GM21737 (cell line): ENCODE data around the gene SIX2.

Source experiments
- ATAC-seq: cut with Tn5 transposase; IDR thresholded peaks from one replicate; pipeline ENCODE4 v1.9.1; 2021; ENCODE audit warnings: mild to moderate bottlenecking, moderate library complexity; ENCODE audit not compliant: unreplicated experiment

SIX2 gene

DNA sequence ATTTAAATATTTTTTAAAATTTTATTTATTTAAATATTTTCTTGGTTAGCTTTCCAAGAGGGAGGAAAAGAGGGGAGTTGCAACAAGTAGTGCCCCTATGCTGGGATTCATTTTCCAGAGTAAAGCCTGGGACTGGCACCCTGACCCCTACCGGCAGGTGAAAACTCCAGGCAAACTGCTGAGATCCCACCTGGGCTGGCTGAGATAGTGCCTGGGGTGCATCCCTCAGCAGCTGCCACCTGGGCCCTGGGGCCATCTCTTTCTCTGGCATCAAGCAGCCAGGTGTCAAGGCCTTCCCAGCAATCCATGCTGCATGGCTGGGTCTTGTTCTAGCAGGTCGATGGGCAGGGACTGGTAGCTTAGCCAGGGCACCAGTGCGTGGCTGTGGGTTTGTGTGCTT lies 6.6 kb downstream of the SIX2 start:
- ATAC-seq: no peak

DNA sequence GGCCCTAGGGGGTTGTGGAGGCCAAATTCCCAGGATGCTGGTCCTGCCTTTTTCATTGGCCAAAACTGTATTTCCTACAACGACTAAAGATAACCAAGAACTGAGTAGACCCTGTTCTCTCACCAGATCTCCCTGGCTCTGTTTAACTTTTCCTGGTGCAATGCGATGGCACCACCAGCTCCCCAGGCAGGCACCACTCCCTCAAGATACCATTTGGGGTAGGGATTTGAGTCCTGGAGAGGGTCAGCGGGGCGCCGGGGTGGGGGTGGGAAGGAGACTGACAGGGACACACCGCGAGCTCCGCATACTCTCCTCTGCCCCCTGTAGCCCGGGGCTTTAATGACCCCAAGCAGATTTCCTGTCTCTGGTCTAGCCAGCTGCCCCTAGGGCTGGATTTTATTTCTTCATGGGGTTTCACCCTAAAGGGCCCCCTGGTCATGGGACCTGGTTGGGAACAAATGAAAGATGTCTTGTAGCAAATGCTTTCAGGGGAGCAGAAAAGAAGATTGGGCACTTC lies 7.3 kb downstream of the SIX2 start:
- ATAC-seq: no peak

DNA sequence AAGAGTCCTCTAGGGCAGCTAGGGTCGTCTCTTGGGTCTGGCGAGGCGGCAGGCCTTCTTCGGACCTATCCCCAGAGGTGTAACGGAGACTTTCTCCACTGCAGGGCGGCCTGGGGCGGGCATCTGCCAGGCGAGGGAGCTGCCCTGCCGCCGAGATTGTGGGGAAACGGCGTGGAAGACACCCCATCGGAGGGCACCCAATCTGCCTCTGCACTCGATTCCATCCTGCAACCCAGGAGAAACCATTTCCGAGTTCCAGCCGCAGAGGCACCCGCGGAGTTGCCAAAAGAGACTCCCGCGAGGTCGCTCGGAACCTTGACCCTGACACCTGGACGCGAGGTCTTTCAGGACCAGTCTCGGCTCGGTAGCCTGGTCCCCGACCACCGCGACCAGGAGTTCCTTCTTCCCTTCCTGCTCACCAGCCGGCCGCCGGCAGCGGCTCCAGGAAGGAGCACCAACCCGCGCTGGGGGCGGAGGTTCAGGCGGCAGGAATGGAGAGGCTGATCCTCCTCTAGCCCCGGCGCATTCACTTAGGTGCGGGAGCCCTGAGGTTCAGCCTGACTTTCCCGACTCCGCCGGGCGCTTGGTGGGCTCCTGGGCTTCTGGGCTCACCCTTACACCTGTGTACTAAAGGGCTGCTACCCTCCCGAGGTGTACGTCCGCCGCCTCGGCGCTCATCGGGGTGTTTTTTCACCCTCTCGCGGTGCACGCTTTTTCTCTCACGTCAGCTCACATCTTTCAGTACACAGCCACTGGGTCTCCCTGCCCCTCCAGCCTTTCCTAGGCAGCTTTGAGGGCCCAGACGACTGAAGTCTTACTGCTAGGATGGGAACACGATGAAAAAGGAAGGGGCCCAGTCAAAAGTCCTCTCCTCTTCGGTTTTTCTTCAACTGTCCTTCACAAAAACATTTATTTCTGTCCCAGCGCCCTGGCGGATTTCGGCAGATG lies 8.1 kb downstream of the SIX2 start:
- no peak for ATAC-seq

DNA sequence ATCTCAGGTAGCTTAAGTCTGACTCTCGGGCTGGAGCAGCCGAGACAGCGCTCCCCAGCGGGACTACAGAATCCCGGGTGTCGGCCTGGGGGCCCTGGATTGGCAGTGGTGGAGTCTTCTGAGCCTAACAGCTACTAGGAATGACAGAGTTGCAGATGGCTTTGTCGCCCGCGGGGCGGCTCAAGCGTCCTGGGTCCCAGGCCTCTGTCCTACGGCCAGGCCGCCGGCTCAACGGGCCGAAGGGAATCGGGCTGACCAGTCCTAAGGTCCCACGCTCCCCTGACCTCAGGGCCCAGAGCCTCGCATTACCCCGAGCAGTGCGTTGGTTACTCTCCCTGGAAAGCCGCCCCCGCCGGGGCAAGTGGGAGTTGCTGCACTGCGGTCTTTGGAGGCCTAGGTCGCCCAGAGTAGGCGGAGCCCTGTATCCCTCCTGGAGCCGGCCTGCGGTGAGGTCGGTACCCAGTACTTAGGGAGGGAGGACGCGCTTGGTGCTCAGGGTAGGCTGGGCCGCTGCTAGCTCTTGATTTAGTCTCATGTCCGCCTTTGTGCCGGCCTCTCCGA lies 8.8 kb downstream of the SIX2 start:
- no peak for ATAC-seq

DNA sequence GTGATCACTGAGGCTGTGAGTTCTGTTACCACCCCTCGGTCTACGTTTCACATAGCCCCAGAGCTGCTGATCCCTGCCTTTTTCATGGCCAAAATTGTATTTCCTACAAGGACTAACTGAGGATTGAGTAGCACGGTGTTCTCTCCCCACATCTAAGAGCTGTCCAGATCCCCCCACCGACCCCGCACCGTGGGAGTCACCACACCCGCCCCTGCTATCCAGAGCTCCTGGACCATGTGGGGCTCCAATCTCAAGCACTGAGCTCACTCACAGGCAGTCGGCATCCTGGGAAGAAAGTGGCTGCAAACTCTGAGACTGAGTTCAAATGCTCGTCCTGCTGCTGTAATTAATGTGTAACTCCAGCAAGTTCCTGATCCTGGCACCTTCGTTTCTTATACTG lies 9.7 kb downstream of the SIX2 start:
- ATAC-seq: no peak

DNA sequence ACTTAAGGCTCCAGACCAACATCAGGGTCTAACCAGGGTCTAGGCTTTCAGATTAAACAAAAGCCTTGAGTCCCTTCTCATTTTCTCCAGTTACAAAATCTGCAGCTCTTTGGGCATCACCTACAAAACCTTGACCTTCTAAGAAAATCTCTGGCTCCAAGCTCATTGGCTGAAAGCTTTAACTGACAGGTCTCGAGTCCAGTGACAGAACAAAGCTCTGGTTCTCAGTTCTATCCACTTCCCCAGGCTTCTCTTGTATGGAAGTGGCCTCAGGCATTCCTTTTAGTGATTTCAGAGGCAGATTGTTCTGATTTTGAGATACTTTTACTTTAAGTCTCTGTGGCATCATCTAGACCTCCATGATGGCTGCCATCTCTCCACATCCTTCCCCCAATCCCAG lies 11.3 kb downstream of the SIX2 start:
- ATAC-seq: no peak

DNA sequence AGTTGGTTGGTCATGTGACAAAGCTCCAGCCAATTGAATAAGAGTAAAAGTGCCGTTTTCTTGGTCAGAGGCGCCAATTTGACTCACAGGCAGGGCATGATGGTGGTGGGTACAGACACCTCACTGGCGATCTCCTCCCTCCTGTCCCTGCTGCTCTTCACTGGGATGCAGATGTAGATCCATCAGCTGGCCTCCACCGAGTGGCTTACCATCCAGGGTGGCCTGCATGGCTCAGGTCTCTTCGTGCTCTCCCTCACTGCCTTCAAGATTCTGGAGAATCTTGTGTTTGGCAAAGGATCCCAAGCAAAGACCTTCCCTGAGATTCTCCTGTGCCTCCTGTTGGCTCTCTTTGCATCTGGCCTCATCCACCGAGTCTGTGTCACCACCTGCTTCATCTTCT lies 12.9 kb downstream of the SIX2 start:
- no peak for ATAC-seq

DNA sequence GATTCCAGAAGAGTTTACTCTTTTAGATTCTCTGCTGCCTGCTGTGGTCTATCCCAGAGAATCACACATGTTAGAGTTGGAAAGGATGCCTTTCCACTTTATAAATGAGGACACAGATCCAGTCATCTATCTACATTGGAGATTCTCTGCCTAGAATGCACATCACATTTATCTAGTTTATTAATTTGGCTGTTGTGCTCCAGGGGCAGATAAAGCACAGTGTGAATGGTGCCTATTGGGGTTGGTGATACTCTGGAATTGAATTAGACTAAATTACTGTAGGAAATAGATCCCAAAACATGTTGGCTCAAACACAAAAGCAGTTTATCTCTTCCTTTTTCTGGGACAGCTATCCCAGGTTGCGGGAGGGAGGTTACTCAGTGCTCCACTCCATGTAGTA lies 14.9 kb downstream of the SIX2 start:
- ATAC-seq: no peak

DNA sequence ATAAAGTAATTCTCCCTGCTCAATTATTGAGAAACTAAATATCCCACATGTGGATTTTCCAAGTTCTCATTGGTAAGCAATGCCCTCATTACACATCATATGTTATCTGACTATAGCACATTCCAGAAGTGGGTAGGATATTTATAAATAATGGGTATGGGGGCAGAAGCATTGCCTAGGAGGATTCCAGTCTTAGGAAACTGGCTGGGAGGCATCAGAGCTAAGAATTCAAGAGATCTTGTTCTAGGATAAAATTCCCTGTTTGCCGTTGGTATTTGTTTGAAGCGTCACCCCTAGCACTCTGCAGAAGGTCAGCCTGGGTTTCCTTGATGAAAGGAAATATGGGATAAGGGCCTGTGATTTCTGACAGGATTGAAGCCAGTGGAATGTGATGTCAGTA lies 20.1 kb downstream of the SIX2 start:
- no peak for ATAC-seq

DNA sequence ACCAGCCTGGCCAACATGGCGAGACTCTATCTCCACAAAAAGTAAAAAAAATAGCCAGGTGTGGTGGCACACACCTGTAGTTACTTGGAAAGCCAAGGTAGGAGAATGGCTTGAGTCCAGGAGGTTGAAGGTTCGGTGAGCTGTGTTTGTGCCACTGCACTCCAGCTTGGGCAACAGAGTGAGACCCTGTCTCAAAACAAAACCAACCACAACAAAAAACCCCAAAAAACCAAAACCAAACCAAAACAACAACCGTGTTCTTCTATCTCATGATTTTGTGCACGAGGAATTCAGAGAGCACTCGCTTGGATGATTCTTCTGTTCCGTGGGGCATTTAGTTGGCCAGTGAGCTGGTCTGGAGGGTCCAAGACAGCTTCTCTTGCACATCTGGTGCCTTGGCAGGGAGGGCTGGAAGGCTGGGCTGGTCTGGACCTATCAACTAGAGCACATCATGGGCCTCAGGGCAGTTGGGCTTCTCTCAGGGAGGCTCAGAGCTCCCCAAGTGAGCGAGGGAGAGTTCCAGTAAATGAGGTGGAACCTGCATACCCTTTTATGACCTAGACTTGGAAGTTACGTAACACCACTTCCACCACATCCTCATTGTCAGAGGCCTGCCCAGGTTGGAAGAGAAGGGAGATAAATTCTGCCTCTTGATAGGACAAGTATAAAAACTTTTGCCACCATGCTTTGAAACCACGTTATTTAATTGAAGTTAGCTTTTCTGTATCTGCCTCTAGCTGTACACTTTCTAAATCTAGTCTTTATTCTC lies 25.2 kb downstream of the SIX2 start:
- ATAC-seq: no peak

DNA sequence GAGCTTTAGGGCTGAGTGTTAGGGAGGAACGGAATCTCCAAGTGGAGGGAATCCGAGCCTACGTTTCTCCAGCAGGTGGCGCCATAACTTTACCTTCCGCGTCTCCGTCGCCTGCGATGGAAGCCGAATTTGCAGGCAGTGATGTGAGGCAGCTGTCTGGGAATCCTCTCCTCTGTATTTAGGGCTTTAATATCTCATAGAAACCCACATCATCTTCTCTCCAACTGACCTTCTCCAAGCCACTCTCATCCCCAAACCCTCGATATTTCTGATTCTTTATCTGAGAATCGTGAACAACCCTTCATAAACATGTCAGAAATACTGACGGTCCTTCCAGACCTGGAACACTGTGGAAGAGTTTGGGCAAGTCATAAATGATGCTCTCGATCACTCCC lies 27.5 kb downstream of the SIX2 start:
- no peak for ATAC-seq

DNA sequence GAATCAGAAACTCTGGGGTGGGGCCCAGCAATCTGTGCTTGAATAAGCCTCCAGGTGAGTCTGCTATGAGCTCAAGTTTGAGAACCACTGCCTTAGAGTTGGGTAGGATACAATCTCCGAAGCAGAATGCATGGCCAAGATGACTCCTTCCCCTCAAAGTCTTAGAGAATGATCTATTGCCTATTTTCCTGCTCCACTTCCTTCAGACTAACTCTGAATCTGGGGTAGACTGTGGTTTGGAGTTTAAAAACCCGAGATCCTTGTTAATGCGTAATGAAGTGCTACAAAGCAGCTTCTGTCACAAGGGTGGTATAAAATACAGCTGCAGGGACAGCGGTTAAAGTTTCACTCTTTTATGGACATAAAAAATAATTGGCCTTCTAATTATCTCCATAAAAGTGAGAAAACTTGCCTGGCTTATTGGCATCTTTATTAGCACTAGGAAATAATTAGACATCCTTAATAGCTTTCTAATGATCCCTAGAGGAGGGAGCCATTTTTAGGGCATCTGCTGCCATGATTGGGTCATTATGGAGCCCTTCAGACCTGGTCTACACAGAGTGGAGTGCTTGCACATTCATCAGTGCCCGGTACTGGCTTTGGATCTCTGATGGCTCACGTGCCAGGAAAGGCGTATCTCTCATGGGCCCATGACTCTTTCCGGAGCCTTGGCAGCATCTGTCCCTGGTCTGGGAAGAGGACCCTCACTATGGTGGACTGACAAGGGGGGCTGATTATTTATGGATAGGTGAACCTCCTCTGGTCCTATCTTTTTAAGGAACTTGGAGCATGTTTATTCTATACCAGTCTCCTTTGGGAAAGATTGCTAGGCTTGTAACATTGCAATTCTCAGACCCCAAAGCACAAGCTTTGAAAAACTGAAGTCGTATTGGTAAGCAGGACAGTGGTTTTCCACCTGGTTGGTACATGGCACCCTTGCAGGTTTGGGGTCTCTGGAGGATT lies 28.2 kb downstream of the SIX2 start:
- no peak for ATAC-seq

DNA sequence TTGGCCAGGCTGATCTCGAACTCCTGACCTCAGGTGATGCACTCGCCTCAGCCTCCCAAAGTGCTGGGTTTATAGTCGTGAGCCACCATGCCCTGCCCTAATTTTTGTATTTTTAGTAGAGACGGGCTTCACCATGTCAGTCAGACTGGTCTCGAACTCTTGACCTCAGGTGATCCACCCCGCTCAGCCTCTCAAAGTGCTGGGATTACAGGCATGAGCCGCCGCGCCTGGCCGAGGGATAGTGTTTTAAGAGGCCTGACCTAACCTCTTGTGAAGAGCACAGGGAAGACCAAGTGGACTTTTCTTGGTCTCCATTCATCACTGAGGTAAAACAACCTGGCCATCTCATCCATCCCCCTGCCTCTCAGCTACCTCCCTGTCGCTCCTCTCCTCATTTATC lies 29.7 kb downstream of the SIX2 start:
- no peak for ATAC-seq

DNA sequence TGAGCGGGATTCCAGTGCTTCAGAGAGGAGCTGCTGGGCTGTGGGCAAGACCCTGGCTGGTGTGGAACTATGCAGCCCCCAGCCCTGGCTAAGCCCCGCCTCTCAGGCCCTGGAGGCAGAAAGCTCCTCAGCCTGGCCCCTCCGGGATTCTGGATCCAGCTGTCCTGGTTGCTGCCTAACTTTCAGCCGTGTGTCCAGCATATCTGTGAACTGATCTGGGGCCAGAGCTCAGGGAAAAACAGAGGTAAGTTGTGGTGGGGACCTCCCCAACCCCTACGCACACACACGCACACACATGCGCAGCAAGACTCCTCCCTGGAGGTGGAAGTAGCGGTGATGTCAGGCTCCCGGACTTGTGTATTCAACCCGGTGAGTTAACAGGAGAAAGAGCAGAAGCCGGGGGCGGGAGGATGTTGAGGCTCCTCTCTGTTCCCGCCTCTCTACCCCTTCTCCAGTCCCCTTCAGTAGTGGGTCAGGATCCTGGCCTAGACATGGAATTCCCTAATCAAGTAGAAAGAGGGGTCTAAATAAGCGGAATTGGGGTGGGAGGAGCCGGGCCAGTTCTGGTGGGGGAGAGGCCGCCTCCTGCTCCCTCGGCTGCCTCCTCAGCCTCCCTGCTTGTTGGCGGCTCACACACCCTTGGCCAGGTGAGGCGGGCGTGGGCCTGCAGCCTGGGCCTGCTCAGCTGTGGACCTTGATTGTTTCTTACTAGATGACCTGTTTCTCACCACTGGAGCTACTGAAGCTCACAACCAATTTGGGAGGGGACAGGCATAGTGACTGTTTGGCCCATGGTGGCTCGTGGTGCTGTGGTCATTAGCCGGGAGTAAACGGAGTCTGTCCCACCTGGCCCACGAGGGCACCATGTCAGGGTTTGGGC lies 33.4 kb downstream of the SIX2 start:
- ATAC-seq: no peak

DNA sequence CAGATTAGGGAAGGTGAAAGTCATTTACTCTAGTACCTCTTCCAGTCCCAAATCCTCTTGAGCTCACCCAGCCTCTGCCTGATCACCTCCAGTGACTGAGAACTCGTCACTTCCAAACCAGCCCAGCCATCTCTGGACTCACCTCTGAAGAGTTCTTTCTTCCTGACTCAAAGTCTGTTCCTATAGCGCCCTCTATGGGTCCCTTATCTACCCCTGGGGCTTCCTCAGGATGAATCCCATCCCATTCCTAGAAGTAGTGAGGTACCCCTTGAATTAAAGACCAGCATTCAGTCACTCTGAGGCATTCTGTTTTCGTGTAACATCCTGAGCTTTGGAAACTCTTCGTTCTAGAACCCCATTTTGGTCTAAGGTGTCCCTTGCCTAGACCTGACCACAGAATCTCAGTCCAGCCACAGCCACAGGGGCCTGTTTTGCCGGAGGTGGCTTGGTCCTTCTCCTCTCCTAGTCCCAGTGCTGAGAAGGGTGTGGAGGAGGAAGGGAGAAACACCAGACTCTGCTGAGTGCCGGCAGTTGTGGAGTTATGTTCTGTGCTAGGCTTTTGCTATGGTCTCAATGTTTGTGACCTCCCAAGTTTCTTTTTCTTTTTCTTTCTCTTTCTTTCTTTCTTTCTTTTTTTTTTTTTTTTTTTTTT lies 35.1 kb downstream of the SIX2 start:
- ATAC-seq: no peak

DNA sequence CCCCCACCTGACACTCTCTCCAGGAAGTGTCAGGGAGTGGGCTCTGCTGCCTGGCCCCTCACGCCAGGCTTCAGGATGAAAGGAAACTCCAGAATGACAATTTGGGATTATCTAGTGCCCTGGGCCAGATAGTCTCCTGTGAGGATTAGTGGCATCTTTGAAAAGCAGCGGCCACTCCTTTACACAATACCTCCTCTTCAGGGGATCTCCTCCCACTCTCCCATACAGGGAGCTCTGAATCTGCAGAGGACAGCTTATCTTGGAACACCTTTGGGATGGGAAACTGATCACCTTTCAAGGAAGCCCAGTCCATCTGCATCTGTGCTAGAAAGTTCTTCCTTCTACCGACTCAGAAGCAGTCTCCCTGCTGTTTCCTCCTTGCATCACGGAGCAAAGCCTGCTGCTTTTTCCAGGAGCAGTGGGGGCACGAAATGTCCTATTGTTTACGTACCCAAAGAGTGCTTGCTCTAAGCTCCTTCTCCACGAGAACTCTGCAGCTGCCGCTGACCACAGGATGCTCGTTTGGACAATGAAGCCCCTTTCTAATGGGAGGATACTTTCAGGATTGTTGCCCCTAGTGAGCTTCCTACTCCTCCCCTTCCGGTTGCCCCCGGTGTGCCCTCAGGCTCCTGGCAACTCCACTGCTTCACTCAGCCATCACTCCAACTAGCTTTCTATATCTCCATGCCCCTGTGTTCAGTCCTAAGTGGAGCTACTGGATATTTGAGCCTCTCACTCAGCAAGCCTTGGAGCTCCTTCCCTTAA lies 36.3 kb downstream of the SIX2 start:
- ATAC-seq: no peak

DNA sequence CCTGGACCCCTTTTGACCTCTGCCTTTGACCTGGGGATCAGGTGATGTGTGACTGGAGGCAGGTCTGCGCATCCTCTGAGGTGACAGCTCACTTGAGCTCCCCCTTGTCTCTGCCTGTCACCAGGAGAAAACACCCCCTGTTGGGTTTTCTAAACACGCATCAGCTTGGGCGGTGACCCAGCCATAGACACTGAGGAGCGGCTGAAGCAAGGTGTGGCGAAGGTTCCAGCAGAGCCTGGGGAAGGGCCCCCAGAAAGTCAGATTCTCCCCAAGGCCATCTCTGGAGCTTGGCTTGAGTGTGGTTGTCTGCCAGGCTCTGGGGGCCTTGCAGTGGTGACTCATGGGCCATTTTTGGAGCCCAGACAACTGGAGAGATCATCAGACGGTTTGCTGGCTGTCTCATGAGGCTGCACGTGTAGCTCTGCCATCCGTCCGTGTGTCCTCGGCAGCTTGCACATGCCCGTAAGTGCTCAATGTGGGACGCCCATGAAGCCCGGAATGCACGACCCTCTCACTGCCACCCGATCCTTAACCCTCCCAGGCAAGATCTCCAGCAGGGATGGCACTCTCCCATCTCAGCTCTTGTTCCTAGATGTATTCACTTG lies 38.3 kb downstream of the SIX2 start:
- ATAC-seq: no peak

DNA sequence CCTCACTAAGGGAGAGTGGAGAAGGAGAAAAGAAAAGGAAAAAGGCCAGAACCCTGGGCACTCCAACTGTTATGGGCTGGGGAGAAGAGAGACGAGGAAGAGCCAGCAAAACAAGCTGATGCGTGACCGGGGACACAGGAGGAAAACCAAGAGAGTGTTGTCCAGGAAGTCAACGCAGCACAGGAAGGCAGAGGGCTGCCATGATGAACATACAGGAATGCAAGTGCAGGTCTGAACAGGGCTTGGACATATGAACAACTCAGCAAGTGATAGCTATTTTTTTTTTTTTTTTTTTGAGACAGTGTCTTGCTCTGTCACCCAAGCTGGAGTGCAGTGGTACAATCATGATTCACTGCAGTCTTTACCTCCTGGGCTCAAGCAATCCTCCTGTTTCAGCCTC lies 39.3 kb downstream of the SIX2 start:
- ATAC-seq: no peak
